Activated CD4-positive, CD25-positive, alpha-beta regulatory T cell (primary cell): ENCODE data around the gene IL25.
"Not testable (repeated sequence)": the region's sequence is repeated elsewhere in the genome, so short reads cannot be mapped to it uniquely, and the experiment has no call there.

Experiments
- DNase-seq, 4 experiments: peaks; one replicate each; lab custom pipeline; 2025; lab: John Stamatoyannopoulos, UW

The IL25 gene

DNA sequence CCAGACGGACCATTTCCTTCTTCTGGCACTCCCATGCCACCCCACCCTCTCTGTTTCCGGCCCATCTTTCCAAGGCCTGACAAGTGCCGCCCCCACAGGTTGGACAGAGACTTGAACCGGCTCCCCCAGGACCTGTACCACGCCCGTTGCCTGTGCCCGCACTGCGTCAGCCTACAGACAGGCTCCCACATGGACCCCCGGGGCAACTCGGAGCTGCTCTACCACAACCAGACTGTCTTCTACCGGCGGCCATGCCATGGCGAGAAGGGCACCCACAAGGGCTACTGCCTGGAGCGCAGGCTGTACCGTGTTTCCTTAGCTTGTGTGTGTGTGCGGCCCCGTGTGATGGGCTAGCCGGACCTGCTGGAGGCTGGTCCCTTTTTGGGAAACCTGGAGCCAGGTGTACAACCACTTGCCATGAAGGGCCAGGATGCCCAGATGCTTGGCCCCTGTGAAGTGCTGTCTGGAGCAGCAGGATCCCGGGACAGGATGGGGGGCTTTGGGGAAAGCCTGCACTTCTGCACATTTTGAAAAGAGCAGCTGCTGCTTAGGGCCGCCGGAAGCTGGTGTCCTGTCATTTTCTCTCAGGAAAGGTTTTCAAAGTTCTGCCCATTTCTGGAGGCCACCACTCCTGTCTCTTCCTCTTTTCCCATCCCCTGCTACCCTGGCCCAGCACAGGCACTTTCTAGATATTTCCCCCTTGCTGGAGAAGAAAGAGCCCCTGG, 3.1 kb downstream of the IL25 start:
- no peak for DNase-seq

DNA sequence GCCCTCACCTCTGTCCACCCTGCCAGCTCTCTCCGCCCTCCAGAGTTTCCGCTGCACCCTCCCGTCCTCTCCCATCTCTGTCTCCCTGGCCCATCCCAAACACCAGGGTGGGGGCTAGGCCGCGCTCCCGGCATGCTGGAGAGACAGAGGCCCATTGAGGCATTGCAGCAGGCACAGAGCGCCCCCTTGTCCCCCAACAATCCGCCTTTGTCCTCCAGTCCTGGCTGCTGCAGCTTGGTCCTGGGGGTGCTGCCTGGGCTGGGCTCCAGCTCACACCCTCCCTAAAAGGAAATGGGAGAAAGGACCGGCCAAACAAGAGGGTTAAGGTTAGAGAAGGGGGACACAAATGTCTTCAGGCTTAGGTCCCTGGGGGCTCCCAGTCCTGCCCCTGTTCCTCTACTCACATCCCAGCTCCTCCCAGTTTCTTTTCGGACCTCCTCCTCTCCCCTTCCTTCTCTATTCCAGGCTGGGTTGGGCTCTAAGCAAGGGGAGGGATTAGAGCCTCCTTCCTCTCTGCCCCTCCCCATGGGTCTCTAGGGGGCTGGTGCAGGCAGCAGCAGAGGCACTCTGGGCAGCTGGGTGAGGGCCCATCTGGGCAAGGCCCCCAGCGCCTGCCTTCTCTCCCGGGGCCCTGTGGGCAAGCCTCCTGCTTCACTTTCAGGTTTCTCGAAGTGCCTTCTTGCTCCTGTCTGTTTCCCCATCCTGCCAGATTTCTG, 4.0 kb downstream of the IL25 start, which contains the start of gene CMTM5:
Gene CMTM5, plus strand, starts transcription at position 565 of the 716 bp plus-strand sequence. CDS start 206 bp downstream, outside the sequence.
- no peak for DNase-seq

DNA sequence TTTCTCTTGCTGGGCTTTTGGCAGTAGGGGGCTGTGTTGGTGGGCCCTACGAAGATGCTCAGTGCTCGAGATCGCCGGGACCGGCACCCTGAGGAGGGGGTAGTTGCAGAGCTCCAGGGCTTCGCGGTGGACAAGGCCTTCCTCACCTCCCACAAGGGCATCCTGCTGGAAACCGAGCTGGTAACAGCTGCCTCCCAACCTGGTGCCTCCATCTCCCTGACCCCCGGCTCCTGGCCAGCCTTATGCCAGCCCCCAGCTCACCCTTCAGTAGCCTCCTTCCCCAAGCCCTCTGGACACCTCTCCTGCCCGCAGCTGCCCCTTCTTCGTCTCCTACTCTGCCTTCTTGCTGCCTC, 4.6 kb downstream of the IL25 start:
- DNase-seq, result no peak

DNA sequence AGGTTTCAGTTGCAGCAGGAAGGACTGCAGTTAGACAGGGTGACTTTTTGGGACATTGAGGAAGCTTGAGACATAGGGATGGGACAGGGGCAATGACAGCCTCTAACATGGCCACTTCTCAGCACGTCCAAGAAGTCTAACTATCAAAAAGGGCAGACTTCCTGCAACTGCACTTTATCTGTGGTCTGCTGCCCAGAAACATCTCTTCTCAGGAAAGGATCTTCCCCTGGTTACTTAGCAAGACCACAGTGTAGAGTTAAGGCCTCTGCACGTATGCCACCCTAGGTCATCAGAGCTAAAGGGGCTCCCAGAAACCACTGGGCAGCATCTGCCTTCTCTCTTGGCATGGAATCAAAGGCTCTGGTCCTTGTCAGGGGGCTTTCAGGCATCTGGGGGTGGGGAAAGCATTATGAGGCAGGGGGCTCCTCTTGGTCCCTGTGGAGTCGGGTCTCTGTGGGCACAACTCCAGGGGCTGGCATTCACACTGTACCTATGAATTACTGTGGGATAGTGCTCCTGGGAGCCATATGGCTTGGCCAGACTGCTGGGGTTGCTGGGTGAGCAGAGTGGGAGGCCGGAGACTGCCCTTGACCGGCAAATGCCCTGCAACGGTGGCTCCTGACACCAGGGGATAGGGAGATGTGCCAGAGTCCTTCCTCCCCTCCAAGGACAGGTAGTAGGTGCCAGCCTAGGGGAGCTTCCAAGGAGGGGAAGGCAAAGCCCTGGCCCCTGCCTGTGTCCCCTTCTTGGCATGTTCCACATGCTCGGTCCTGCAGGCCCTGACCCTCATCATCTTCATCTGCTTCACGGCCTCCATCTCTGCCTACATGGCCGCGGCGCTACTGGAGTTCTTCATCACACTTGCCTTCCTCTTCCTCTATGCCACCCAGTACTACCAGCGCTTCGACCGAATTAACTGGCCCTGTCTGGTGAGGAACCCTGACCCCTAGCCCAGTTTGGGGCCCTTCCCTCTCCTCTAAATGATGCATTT, 5.3 kb downstream of the IL25 start:
- DNase-seq, result no peak

DNA sequence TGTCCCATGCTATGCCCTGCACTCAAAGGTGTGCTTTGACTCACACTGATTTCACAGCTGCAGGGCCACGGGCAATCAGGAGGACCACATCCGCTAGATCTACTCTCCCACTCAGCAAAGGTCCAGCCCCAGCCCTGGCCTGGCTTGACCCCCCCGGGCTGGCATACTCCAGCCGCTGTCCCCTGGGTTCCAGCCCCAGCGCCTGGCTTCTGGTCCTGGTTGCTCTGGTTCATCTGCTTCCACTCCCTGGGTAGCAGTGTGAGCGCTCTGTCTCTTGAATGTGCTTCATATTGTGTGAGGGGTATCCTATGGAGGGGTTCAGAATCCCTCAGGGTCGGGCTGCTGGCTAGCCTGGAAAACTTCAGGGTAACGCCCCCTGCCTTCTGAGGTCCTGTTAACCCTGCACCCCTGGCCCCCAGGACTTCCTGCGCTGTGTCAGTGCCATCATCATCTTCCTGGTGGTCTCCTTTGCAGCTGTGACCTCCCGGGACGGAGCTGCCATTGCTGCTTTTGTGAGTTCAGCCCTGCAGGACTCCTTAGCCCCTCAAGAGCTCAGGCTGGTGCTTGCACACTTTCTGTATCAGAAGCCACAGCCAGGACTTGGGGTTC, 6.1 kb downstream of the IL25 start:
- no peak for DNase-seq

DNA sequence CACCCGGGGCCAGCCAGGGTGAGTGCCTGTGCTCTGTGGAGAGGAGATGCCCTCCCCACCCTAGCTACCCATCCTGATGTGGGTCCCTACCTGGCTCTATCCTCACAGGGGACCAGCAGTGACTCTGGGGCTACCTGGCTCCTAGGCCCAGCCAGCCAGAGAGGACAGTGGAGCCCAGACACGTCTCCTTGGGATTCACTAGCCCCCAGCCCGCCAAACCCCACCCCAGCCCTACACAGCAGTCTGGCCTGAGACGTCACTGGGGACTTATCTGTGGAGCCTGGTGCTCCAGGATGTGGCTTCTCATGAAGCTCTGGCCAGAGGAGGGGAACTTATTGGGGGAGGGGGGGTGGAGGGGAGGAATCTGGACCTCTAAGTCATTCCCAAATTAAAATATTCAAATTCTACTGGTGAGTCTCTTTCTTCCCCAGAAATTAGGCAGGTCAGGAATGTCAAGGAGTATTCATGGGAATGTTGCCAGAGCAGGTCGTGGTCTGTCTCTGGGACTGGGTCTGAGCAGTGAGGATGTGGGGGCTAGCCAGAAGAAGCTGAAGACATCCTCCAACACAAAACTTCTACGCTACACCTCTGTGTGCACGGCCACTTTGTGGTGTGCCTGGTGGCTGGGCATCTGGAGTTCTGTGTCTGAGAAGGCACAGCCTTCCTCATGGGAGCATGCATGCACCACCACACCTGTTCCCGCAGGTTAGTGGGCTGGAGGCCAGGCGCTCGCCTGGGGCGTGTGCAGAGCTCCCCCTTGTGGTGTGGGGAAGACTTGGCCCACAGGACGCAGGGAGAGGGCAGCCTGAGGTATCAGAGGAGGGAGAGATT, 7.0 kb downstream of the IL25 start:
- peak; percentile 39 to 54 (median 40) for DNase-seq

DNA sequence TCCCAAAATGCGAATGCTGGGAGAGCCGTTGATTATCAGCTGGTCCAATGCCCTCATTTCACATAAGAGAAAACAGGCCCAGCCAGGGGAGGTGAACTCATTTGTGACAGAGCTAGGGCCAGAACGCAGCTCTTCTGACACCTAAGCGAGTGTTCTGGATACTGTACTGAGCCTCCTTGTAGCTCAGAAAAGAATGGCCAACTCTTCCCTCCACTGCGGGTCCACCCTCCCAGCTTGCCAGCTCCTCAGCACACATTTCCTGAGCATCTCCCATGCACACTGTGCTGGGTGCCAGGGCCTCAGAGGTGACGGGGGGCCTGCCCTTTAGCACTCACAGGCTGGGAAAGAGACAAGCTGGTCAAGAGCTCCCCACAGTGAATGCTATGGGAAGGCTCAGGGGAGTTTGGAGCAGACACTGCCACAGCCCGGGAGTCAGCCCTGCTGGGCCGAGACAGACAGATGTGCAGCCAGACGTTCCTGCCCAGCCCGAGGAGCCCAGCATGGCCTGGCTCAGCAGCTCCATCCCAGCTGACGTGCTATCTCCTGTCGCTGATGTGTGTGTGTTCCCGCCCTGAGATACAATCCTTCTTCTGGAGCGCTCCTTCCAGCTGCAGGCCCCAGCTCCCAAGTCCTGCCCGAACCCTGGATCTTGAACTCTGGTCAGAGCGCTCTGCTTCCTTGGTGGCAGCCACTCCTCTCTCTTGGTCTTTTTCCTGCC, 7.7 kb downstream of the IL25 start:
- DNase-seq, result no peak

DNA sequence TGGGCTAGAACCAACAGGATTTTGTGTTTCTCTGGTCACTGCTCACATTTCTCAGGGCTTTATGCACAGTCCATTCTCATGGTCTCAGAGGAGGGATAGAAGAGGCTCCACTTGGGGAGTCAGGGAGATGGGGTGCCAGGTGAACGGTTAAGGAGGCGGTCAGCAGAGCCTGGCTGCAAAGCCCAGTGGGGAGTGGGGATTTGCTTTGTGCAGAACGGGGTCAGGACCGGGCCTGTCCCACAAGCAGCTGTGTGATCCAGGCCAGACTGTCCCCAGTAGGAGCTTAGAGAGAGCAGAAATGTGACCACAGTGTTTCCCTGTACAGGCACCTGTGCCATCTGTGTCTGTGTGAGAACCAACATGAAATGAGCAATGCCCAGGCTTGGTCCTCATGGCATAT, 8.4 kb downstream of the IL25 start:
- no peak for DNase-seq

DNA sequence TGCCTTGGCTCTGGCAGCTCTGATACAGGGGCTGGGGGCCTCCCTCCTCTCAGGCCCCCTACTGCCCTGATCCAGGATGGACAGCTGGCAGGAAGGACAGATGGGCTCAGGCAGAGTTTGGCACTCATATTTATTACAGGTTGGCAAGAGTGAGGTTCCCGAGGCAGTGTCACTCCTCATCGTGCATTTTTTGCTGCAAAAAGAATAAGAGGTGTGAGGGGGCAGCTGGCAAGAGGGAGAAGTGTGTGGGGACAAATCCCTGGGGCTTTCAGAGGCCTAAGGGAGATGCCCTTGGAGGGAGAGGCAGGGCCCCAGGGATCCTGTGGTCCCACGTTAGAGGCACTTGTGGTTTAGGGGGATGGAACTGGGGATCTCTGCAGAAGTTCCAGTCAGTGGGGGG, 9.3 kb downstream of the IL25 start:
- no peak for DNase-seq

DNA sequence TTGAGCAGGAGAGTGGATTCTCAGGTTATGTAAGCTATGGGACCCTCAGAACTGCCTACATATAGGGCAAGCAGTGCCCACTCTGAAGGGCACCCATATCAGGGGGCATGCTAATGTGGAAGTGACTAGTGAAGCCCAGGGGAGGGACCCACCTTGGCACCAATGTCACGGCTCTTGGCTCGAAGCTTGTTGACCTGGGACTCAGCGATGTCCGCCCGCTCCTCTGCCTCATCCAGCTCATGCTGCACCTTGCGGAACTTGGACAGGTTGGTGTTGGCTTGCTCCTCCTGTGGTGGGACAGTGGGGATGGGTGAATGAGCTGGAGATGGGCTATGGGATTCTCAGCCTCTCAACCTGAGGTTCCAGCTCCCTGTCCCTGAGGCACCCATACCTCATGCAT, 9.7 kb downstream of the IL25 start:
- no peak for DNase-seq

DNA sequence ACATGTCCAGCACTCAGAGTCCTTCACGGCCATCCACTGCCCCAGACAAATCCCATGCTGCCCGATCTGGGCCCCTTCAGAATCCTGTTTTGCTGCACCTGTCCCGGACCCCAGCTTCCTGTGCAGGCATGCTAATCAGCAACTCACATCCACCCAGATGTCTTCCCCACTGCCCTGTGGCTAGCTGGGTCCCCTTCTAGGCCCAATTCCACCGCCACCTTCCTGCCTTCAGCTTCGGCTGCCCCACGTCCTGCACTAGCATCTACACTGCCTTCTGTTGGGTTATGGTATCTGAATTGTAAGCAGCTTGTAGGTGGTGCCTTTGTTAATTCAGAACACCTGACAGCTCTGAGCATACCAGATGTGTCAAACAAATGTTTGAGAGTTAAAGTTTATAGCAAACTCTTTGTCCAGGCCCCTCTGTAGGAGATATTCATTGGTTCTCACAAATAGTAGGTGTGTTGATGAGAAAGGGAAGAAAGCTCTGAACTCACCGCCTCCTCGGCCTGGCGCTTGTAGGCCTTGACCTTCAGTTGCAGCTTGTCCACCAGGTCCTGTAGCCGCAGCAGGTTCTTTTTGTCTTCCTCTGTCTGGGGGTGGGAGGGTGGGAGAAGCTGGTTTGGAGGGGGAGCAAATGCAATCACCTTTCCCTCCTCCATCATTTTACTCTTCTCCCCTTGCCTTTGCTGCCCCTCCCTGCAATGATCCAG, 10.3 kb downstream of the IL25 start:
- DNase-seq, result no peak

DNA sequence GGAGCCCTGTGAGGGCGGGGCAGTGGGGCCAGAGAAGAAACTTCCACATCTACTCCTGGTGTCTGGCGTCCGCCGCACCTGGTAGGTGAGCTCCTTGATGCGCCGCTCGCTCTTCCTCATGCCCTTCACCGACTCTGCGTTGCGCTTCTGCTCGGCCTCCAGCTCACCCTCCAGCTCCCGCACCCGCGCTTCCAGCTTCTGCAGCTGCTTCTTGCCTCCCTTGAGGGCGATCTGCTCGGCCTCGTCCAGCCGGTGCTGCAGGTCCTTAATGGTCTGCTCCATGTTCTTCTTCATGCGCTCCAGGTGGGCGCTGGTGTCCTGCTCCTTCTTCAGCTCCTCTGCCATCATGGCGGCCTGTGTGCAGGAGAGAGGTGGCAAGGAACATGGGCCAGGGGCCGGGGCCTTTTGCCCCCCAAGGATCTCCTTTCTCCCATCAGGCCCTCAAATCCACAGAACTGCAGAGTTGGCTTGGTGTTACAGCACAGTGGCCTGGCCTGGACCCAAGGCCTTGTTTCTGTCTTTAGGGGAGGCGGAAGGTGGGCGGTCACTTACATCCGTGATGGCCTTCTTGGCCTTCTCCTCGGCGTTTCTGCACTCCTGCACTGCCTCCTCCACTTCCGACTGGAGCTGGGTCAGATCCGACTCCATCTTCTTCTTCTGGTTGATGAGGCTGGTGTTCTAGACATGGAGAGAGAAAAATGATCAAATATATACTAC, 11.9 kb downstream of the IL25 start:
- DNase-seq, result no peak

DNA sequence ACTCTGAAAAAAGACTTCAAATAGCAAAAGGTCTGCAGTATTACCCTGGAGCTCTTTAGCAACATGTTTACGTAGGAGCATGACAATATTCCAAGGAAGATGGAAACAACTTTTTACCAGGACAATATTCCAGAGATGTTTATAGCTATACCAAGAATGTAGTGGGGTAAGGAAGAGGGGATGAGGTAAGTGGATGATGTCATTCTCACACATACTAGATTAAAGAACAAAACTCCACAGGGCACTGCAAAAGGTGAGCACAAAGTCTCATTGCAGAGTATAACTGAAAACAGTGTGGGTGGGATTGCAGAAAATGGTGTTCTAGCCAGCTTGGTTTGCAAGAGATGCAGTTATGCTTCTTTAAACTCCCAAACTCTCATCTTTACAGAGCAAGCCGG, 12.6 kb downstream of the IL25 start:
- no peak for DNase-seq

DNA sequence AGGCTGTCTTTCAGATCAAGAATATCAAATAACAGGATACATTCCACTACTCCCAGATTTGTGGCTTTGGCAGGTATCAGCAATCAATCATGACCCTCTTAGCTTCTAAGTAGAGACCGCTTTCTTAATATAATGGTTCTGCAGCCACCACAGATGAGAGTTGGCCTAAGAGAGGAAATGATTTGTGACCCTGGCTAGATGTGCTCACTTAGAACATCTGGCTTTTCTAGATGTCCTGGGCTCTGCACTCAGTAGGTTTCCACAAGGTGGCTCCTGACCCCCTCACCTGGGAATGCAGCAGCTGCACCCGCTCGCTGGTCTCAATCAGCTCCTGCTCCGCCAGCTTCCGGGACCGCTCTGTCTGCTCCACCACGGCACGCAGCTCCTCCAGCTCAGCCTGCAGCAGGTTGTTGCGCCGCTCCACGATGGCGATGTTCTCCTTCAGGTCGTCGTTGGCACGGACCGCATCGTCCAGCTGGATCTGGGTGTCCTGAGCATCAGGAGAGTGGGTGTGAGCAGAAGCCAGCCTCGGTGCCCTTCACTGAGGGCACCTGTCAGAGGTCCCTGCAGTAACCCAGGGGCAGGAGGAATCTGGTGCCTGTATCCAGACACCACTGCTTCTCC, 13.1 kb downstream of the IL25 start:
- no peak for DNase-seq

DNA sequence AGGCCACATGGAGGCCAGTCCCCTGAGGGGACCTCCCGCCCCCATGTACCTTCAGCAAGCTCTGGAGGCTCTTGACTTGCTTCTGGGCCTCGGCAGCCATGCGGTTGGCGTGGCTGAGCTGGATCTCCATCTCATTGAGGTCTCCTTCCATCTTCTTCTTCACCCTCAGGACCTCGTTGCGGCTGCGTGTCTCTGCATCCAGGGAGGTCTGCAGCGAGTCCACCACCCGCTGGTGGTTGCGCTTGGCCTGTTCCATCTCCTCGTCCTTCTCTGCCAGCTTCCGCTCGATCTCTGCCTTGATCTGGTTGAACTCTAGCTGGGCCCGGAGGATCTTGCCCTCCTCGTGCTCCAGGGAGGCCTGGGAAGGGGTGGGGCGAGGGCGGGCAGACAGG, 13.7 kb downstream of the IL25 start:
- not testable (repeated sequence) for DNase-seq

DNA sequence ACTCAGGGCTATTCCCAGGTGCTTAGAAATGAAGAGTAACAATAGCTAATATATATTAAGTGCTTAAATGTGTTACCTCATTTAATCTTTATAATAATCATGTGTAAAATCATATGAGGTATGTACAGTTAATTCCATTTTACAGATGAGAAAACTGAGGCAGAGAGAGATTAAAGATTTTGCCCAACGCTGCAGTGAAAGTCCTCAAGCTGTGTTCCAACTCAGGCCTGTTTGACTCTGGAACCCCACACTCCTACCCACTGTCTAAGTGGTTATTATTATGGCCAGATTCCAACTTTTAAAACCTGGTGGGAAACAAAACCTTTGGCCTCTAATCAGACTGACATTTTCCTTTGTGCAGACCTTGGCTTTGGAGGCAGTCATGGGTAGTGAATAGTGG, 14.4 kb downstream of the IL25 start:
- DNase-seq, result no peak

DNA sequence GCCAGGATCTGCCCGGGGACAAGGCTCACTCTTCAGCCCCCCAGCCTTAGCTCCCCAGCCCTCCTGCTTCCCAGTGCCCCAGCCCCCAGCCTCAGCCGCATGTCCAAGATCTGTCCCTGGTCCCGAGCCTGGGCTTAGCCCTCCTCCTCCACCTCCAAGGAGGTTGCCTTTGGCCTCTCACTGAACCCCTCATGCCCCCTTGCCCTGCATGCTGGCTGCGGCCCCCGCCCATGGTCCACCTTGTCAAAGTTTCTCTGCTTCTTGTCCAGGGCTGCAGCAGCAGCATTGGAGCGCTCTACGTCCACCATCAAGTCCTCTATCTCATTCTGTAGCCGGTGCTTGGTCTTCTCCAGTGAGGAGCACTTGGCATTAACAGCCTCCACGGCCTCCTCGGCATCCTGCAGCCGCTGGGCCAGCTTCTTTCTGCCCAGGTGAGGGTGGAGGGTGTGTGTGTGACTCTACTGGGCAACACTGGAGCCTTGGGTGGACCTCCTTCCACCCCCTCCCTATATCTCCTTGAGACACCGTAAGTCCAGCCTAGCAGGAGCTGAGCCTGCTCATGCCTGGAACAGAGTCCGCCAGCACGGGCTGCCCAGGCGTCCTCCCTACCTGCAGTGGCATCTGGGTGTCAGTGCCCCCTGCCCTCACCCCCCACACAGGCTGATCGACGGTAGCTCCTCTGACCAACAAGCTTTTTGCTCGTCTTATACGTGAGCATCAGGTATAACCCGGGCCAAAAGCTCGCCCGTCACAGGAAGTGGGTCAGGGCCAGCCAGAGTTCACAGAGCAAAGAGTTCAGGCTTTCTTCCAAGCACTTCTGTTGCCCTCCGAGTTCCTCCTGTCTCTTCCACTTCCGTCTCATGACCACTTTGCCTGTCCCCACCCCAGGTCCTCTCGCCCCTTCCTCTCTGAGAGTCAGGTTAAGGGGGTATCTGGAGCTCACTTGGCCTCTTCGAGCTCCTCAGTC, 15.6 kb downstream of the IL25 start:
- no peak for DNase-seq

DNA sequence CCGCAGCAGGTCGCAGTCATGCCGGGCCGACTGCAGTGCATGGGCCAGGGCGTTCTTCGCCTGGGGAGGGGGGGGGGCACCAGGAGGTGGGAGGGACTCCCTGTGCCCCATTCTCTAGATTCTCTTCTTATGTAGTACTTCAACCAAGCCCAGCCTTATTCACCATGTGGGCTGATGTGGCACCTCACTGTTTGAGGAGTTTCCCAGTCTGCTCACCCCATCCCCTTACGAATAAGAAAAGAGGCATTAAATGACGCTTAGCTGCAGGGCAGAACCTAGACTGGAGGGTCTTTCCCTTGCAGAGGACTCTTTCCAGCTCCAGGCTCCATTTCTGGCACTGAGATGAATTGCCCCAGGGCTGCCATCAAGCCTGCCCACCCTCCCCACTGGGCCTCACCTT, 16.4 kb downstream of the IL25 start:
- DNase-seq, result no peak
